NCI-H187 (cell line): Measurements from ENCODE around the gene TSGA10IP.
A peak's percentile ranks its signal among the peaks of the same experiment; 100 is the strongest.

Experiments used
- DNase-seq, 2 experiments: peaks; one replicate each; lab custom pipeline; 2025; lab: John Stamatoyannopoulos, UW

Gene TSGA10IP

DNA sequence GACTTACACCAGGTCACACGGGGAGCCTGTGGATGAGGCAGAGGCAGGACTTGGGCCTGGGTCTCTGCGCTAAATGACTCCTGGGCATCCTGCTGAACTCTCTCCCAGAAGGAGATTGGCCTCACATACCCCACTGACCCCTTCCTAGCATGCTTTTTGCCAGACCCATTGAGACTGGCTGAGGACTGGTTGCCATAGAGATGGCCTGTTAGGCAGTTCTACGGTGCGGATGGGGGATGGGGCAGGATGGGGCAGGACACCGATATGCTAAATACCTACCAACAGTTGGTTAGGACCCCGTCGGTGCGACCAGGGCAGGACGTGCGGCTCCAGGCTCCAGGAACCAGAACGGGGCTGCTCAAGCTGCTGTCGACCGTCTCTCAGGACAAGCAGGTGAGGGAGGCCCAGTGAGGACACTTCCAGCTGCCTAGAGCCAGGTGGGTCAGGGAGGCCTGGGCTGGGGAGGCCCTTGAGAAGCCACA, at the start of gene TSGA10IP:
Gene TSGA10IP, plus strand, starts transcription at position 51 of the 482 bp plus-strand sequence. Its CDS starts 196 bp downstream, at position 247.
- no peak for DNase-seq

DNA sequence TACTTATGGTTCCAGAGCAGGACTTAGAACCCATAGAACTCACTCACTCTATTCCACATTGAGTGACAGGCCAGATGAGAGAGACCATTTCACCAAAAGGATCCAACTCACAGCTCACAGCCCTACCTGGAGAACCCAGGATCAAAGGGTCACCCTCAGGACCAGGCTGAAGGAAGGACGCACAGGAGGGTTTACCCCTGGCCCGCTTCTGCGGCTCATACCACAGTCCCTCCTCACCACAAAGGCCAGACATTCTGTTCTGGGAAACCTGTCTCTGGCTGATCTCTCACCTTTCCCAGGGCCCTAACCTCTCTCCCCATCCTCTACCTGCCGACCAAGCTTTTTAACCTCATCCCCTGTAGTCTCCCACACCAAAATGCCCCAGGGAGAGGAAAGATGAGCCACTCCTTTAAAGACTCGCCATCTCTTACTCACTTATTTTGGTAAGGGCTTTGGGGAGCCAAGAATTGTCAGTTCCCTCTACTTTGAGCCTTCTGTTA, 49.7 kb upstream of the TSGA10IP start:
- DNase-seq: no peak

GRCh38 chr11:65896034-65896999, 49.0 kb upstream of the TSGA10IP start:
- DNase-seq: no peak

- DNase-seq: no peak
These were observed 48.2 kb upstream of the TSGA10IP start for GRCh38 chr11:65897020-65897471.

- no peak for DNase-seq
These were observed 46.5 kb upstream of the TSGA10IP start for GRCh38 chr11:65898656-65899355.

- DNase-seq: no peak
These were observed 45.7 kb upstream of the TSGA10IP start for GRCh38 chr11:65899356-65900124.

DNA sequence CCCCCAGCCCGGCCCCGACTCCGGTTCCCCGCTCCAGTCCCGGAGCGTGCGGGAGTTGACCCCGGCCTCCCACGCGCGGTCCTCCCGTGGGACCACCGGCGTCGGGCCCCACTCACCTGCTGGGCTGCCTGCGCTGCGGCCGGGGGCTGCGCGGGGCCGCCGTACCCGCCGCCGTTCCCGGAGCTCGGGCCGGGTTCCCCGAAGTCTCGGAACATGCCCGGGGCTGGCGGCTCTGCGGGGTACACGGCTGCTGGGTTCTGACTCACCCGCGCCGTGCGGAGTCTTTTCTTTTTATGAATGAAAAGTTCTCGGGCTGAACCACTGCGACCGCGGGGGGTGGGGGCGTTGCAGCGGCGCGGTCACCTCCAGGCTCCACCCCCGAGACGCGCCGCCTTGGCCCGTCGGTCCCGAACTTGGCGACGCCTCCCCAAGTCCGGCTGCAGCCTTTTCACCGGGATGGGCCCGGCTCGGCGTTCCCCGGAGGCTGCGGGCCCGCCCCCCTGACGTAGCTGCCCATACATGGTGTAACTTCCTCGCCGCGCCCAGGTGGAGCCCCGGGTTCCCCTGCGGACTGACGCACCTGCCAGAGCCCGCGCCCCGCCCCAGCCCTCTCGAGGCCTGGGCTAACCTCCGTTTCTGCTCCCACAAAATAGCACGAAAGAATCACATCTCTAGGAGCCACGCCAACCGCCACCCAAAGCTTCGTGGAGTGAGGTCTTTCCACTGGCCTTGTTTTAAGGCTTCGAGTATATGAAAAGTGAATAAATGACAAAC, 45.0 kb upstream of the TSGA10IP start, which contains the start of gene FOSL1:
Gene FOSL1, minus strand, starts transcription at position 264 of the 774 bp plus-strand sequence. Its CDS starts 49 bp downstream, at position 215.
- DNase-seq: peak in 1 of 2 experiments; percentile 59

DNA sequence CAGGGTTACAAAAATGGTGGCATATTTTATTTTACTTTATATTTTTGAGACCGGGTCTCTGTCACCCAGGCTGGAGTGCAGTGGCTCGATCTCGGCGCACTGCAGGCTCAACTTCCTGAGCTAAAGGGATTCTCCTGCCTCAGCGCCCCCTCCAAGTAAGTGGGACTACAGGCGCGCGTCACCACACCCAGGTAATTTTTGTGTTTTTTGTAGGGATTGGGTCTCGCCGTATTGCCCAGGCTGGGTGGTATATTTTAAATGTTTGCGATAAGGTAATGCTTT, 44.4 kb upstream of the TSGA10IP start:
- DNase-seq: no peak

DNA sequence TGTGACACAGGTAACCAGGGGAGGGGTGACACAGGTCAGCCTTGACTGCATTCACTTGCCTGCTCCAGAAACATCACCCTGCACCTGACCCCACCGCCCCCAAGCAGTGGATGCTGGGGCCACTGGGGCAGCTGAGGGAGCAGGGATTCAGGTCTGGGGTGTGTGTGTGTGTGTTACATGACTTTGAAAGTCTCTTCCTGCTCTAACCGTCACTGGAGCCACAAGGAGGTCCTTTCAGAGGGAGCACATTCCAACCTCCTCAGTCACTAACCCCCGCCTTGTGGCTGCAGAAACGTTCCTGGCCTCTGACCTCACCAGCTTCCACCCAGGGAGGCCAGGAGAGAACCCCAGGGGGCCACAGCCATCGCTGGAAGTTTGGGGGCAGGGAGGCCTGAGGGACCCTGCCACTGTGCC, 42.2 kb upstream of the TSGA10IP start:
- DNase-seq: no peak

DNA sequence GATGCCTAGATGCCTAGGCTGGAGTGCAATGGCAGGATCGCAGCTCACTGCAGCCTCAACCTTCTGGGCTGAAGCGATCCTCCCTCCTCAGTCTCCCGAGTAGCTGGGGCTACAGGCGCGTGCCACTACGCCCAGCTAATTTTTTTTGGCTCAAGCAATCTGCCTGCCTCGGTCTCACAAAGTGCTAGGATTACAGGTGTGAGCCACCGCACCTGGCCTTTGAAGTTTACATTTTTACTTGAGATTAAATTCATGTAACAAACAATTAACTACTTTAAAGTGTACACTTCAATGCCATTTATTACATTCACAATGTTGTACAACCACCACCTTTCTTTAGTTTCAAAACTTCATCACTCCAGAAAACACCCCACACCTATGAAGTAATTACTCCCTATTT, 41.6 kb upstream of the TSGA10IP start:
- DNase-seq: no peak

DNA sequence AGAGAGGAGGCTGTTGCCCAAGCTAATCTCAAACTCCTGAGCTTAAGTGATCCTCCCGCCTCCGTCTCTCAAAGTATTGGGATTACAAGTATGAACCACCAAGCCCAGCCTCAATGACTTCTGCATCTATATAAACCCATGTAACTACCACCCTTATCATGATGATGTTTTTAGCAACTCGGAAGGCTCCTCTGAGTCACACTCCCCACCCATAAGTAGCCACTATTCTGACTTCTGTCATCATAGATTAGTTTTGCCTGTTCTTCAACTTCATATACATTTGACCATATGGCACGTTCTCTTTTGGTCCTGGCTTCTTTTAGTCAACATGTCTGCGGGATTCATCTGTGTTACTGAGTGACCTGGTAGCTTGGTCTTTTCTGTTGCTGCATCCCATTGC, 38.7 kb upstream of the TSGA10IP start:
- no peak for DNase-seq

- DNase-seq: no peak
These were observed 37.4 kb upstream of the TSGA10IP start for GRCh38 chr11:65907878-65908277.

DNA sequence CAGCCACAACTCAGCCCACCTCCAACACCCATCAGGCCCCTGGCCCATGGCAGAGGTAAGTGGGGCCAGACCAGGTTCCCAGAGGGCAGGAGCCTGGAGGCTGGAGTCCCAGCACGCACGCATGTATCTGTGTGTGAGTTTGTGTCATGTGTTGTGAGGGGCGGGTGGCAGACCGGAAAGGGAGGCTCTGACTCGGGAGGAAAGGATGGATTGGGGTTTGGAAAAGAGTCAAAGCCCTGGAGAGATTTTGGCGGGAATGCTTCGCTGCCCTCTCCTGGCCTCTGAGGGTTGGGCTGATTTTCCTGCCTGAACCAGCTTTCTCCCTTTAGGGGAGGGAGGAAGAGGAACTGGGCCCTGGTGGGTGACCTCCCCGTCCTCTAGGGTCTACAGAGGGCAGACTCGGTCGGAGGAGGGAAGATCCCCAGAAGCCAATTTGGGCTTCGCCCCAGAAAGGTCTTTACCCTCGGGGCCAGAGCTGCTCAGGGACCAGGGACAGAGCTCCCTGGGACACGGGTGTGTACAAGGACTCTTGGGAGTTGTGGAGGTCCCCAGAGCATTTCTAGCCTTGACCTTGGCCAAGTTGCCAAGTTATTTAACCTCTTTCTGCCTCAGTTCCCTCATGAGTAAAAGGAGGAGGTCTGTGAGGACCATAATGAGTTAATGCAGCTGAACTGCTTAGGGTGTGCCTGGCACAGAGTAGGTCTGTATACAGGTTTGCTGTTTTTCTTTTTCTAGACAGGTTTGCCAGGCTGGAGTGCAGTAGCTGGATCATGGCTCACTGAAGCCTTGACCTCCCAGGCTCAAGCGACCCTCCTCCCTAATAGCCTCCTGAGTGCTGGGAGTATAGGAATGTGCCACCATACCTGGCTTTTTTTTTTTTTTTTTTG, 33.4 kb upstream of the TSGA10IP start:
- DNase-seq: no peak

DNA sequence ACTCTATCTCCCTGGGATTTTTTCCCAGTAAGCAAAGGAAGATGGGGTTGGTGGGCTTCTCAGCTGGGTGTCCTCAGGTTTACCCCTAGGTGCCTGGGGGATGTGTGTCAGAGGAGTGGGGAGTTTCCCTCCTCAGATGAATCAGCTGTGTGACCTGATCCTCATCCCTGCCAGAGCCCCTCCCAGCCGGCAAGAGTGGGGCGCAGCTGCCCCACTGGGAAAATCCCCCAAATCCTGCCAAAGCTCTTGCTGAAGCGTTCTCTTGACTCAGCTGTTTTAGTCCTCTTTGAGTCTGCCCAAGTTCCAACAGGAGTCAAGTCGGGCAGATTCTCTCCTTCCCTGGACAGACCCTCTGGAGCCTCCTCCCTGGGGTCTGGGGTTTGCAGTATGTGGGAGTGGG, 32.4 kb upstream of the TSGA10IP start:
- no peak for DNase-seq

GRCh38 chr11:65915101-65915820, 30.0 kb upstream of the TSGA10IP start:
- no peak for DNase-seq

- no peak for DNase-seq
These were observed 29.4 kb upstream of the TSGA10IP start for GRCh38 chr11:65915821-65916251.

DNA sequence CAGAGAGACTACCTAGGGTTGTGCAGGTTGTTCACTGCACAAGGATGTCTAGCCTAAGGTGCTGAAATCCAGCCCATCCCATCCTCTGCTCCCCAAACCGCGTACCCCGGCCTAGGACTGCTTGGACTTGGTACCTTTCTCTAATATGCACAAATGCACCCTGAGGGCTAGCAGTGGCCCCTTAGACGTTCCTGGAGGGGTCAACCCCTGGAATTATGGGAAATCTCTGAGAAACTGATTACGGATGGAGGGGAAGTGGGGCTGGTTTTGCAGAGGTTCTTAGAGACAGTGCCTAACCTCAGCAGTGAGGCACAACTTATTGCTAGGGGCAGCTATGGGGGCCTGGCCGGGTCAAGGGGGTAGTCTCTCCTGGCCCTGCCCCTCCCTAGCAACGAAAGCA, 28.9 kb upstream of the TSGA10IP start:
- no peak for DNase-seq

DNA sequence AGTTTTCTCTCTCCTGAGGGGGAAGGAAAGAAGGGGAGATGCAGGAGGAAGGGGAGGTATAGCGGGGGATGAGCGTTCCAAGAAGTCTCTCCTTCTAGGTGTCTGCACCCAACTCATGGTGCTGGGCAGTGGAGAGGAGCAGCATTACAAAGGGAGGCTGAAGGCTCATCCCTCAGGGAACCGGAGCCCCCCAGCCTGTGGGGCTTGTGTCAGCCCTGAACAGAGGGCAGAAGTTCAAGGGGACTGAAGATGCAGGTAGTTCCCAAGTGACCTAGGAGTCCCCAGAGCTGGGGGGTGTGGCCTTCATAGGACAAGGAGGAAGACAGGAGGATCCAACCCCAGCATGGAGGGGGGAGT, 28.2 kb upstream of the TSGA10IP start:
- no peak for DNase-seq

- DNase-seq: no peak
These were observed 27.7 kb upstream of the TSGA10IP start for GRCh38 chr11:65917434-65918210.
